HG02852 (cell line): ENCODE data around the gene PTPRE.

Experiments
- ATAC-seq: cut with Tn5 transposase; IDR thresholded peaks from one replicate; pipeline ENCODE4 v1.9.1; 2021; ENCODE audit warnings: mild to moderate bottlenecking, moderate library complexity; ENCODE audit not compliant: unreplicated experiment

PTPRE gene

GRCh38 chr10:127907411-127908105 is 655 bp downstream of the PTPRE start:
- ATAC-seq, result no peak

GRCh38 chr10:127908106-127908958 is 1.4 kb downstream of the PTPRE start:
- ATAC-seq, result no peak

DNA sequence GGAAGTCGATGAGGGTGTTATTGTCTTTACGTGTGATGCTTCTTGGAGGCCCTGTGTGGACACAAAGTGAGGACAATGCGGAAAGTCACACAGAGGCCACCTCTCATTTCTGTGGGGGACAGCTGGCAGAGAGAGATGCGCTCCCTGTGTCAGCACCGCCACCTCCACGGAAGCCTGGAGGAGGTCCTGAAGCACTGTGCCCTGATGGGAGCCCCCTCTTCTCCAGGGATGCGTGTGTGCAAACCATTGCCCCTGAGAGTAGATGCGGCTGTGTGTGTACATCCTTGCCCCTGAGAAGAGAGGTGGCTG is 2.0 kb downstream of the PTPRE start:
- no peak for ATAC-seq

DNA sequence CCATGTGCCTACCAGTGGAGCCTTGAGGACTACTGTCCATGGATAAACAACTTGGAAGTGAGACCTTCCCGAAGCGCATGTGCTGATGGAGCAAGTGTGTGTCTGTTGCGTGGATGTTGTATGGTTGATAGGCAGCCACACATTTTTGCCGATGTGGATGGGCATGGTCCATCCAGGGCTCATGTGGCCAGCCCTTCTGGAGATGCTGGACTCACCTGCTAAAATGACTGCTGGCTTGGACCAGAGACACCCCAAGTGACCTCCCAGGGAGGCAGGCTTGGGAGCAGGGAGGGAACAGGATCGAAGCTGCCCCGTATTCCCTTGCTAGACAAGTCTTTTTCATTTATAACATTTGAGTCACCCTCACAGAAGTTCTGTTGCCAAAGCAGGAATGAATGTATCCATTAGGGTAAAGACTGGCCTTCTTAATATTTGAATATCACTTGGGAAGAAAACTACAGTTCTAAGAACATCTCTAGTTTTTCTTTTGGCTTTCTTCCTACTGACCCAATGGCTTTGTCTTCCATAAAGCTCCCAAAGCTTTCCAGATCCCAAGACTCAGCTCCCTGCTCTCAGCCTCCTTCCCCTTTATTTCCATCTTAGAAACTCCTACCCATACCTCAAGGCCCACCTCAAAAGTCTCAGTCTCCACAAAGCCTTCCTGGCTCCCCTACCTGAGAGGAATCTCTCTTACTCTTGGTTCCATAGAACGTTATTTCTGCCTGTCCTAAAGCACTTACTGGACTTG is 3.0 kb downstream of the PTPRE start:
- ATAC-seq, result no peak

- no peak for ATAC-seq
These were observed 3.5 kb downstream of the PTPRE start for GRCh38 chr10:127910464-127910770.

- ATAC-seq, result no peak
These were observed 4.4 kb downstream of the PTPRE start for GRCh38 chr10:127911218-127911866.

- no peak for ATAC-seq
These were observed 5.0 kb downstream of the PTPRE start for GRCh38 chr10:127911867-127912257.

DNA sequence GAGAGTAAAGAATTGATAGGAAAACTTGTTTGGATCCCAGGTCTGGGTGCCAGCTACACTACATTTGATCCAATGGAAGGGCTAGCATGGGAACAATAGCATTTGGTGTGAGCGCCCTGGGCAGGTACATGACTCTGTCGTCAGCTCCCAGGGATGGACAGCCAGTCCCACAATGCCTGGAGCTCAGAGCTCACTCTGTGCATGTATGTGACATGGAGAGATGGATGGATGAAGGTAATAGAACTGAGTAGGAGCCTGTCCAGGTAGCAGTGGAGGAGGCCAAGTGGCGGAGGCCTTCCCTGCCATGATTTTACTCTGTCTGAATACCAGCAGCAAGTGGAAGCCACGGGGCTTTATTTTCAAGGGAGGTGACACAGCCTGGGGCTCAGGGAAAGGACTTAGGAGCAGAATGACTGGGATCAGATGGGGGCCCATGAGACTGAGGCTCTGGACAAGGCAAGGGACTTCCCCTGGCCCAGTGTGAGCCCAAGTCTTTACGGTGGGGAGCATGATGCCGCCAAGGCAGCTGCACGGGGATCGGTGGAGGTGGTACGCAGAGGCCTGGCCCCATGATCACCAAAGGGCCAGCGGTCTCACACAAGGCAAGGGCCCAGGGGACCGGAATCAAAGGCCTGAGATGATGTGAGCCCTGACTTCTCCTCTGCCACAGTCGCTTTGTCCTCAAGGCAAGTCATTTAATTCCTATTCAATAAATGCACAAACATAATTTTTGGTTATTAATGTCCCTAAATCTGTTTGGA is 5.9 kb downstream of the PTPRE start:
- ATAC-seq, result no peak

DNA sequence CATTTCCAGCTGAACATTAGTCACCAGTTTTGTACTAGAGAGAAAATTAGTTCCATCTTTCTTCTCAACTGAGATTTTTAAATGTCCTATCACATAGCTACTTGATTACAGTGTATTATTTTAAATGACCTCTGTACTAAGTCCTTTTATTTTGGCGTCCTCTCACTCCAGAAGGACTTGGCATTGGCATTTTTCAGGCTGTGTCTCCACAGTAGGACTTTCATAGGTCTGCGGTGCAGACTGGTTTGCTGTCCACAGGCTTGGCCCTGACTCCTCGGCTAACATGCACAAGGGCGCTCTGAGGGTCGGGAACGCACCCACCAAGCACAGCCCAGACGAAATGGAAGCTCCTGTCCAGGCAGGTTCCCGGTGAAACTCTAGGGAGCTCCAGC is 6.5 kb downstream of the PTPRE start:
- ATAC-seq, result no peak

DNA sequence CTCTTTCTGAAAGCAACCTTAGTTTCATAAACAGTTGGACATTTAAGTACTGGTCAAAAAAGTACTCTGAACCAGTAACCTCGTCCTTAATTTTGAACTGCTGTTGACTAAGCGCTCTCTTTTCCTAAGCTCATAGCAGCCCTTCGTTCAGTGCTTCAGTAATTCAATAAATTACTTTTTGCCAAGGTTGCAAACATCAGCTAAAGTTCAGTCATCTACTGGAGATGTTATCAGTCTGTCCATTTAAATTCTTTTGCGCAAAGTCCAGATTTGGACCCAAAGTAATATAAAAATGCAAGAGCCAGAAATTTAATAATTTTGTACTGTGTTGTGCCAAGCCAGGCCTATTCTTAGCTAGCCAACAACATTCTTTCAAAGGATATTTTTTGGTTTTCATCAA is 8.4 kb downstream of the PTPRE start:
- no peak for ATAC-seq

DNA sequence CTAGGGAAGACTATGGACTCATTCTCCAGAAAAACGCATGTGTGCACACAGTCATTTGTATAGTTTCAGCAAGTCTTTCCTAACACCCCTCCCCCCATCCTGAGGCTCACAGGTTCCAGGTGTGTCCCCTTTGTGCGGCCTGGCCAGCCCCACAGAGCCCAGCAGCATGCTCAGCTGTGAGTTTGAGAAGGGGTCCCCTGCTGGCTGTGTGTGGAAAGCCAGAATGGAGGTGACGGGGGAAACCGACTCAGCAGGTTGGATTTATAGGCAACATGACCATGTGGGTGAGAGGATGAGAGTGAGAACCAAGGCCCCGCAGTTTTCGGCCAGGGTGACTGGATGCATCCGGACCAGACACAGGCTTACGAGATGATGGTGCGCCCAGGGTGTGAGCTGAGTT is 9.9 kb downstream of the PTPRE start:
- no peak for ATAC-seq

GRCh38 chr10:127918572-127918971 is 11.7 kb downstream of the PTPRE start:
- ATAC-seq, result no peak

GRCh38 chr10:127919418-127920271 is 12.7 kb downstream of the PTPRE start:
- ATAC-seq, result no peak

DNA sequence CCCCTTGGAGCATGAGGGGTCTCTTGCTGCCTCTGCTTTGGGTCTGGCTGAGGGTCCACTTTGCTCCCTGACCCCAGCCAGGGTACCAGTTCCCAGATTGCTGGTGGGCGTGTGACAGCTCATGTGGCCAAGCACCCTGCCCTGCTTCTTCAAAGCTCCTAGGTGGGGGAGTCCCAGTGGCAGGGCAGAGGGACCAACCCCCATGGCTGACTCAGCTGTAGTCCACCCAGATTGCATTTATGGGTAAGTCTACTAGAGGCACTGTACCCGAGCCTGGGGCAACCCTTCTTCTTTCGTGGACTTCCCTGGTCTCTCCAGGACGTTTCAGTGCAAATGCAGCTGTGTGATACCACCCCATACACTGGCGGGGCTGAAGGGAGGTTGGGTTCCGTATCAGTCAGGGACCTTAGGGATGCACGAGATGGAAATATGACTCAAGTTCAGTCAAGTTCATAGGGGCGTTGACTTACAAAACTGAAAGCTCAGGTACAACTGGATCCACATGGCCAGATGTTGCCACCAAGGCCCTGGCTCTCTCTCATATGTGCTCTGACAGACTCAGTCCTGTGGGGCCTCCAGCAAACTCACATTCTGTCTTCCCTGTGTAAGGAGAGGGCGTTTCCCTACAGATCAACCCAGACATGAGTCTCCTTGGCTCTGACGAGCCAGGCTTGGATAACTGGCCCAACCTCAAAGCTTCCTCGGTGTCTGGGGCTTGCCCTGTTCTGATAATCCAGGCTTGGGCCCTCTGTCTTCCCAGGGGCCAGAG is 13.6 kb downstream of the PTPRE start:
- no peak for ATAC-seq

GRCh38 chr10:127921075-127921752 is 14.3 kb downstream of the PTPRE start:
- no peak for ATAC-seq

GRCh38 chr10:127921753-127922145 is 14.8 kb downstream of the PTPRE start:
- no peak for ATAC-seq

DNA sequence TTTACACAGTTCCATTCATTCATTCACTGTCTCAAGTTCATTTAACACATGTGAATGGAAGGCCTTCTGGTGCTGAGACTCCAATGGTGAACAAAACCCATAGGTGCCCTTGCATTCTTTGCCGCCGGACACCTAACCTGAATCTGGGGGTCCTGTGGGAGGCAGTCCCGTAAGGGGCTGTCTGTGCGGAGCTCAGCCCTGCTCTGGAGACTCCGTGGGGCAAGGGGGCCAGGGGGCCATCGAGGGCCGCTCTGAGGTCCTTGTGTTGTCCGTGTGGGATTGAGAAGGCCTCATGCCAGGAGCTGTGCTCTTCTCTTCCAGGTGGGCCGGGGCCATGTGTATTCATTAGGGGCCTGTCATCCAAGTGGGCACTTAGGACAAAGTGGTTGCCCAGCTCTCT is 15.3 kb downstream of the PTPRE start:
- ATAC-seq, result no peak

GRCh38 chr10:127922675-127923366 is 15.9 kb downstream of the PTPRE start:
- no peak for ATAC-seq
